ENCODE results near the gene DOCK1. TPM values are rescaled to one million over a fixed set of nuclear protein-coding genes. Genes with fewer than 3 reads are reported as not detected.

DOCK1 gene
- total RNA-seq, 4 donors from 2014 or later, result 60.6 to 136 (median 92.7) TPM

DNA sequence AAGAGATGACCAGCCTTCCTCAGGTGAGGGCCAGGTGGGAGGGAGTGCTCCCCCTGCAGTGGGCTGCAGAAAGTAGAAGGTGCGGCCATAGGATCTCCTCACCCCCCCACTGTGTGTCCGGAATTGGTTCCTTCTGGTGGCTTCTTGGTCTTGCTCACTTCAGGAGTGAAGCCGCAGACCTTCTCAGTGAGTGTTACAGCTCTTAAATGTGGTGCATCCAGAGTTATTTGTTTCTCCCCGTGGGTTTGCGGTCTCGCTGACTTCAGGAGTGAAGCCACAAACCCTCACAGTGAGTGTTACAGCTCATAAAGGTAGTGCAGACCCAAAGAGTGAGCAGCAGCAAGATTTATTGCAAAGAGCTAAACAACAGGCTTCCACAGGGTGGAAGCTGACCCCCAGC is 553.6 kb downstream of the DOCK1 start:
- H3K4me3 ChIP-seq, result no peak overlapping the region
- no peak overlapping the region for H3K27ac ChIP-seq
- DNase-seq (ENCODE audit: low spot score in 2 of 2), result no peak
- no peak for TF ChIP-seq POLR2A (IDR thresholded peaks at IDR 0.05)
- no peak for TF ChIP-seq POLR2AphosphoS5 (IDR thresholded peaks at IDR 0.05)
- no peak for TF ChIP-seq CTCF (IDR thresholded peaks at IDR 0.05)
- no peak for TF ChIP-seq EP300 (IDR thresholded peaks at IDR 0.05)
- H3K36me3 ChIP-seq, result no peaks in the 10 kb centered on the region
- H3K4me1 ChIP-seq, result no peaks in the 10 kb centered on the region
- no peaks in the 10 kb centered on the region for H3K27me3 ChIP-seq
- H3K9me3 ChIP-seq, result peaks cover 4% of the 10 kb centered on the region
- WGBS, result 90% methylated on average over 6 of the region's 6 CpGs

DNA sequence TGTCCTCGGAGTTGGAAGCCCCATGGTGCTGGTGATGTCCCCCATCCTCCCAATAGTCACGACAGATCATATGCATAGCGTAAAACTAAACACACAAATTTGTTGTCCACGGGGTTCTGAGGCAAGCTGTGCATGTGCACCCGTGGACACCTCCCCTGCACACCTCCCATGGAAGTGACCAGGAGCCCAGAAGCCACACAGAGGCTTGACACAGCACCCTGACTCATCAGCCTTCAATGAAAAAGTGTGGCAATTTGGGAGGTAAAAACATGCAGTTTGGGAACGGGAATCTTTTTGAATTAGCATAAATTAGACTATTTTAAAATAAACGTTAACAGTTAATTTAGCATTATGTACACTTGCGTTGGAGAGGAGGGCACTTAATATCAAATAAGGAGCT is 554.7 kb downstream of the DOCK1 start:
- Histone ChIP-seq H3K27ac (no peak overlapping the region), H3K36me3 (no peaks in the 10 kb centered on the region), H3K4me1 (no peaks in the 10 kb centered on the region), H3K9me3 (peaks cover 4% of the 10 kb centered on the region), H3K27me3 (peaks cover 2% of the 10 kb centered on the region), H3K4me3 (no peak overlapping the region)
- DNase-seq (ENCODE audit: low spot score in 2 of 2), result no peak
- no peak for TF ChIP-seq POLR2A (IDR thresholded peaks at IDR 0.05)
- 71% methylated on average over 8 of the region's 8 CpGs for WGBS

DNA sequence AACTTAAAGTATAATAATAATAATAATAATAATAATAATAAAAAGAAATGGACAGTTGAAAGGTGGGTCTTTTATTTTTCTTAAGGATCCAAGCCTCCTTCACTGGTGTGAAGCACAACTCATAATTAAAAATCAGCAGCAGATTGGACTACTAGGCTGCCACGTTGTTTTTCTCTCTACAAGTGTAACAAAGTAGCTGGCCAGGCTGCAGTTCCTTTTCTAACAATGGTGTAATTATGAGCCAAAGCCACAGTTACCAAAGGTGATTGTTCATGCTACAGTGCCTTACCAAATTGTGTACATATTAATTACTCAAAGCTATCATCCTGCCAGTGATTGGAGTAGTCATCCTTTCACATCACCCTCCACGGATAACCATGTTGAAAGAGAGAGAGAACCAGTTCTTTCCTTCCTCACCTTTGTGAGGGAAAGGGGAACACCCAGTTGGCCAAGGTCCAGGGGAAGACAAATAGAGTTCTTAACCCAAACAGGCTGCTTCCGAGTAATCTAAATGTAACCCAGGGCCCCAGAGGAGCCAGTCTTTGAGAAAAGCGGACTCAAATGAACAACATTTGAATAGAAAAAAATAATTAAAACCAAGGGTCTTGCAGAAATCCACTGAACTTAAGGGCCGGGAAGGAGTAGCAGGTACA is 557.5 kb downstream of the DOCK1 start:
- TF ChIP-seq POLR2A (IDR thresholded peaks at IDR 0.05) (no peak), CTCF (IDR thresholded peaks at IDR 0.05) (no peak), EP300 (IDR thresholded peaks at IDR 0.05) (no peak), POLR2AphosphoS5 (IDR thresholded peaks at IDR 0.05) (no peak)

DNA sequence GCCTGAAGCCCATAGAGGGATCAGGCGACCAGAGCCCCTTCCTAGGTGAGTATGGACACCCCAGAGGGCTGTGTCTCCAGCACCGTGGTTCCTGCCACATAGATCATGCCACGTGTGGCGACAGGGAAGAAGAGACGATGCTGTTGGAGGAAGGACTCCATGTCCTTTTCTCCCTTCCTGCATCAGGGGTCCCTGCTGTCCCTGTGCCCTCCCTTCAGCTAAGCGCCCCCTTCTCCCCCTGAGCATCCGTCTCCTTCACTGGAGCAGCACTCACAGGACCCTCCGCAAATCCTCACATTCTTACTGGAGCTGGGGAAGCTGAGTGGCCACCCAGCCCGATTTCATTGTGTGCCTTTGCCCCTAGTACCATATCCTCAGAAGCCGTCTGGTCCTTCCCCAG is 558.3 kb downstream of the DOCK1 start:
- DNase-seq (ENCODE audit: low spot score in 2 of 2), result no peak
- H3K27me3 ChIP-seq, result peaks cover 7% of the 10 kb centered on the region
- H3K36me3 ChIP-seq, result no peaks in the 10 kb centered on the region
- no peaks in the 10 kb centered on the region for H3K4me1 ChIP-seq
- peaks cover 4% of the 10 kb centered on the region for H3K9me3 ChIP-seq
- 87% methylated on average over 10 of the region's 10 CpGs for WGBS
- H3K27ac ChIP-seq, result no peak overlapping the region
- TF ChIP-seq CTCF (IDR thresholded peaks at IDR 0.05) (no peak), POLR2A (IDR thresholded peaks at IDR 0.05) (no peak), EP300 (IDR thresholded peaks at IDR 0.05) (no peak), POLR2AphosphoS5 (IDR thresholded peaks at IDR 0.05) (no peak)
- no peak overlapping the region for H3K4me3 ChIP-seq

More for the DNA sequence above, 557.5 kb downstream of the DOCK1 start:
- H3K4me3 ChIP-seq, result no peak overlapping the region
- DNase-seq (ENCODE audit: low spot score in 2 of 2), result no peak
- peaks cover 6% of the 10 kb centered on the region for H3K27me3 ChIP-seq
- H3K9me3 ChIP-seq, result peaks cover 4% of the 10 kb centered on the region
- 57% methylated on average over 5 of the region's 5 CpGs for WGBS
- no peak overlapping the region for H3K27ac ChIP-seq
- no peaks in the 10 kb centered on the region for H3K4me1 ChIP-seq
- no peaks in the 10 kb centered on the region for H3K36me3 ChIP-seq

- H3K4me3 ChIP-seq, result no peak overlapping the region
- H3K4me1 ChIP-seq, result no peaks in the 10 kb centered on the region
- peaks cover 4% of the 10 kb centered on the region for H3K9me3 ChIP-seq
- H3K36me3 ChIP-seq, result no peaks in the 10 kb centered on the region
- 79% methylated on average over 6 of the region's 6 CpGs for WGBS
- no peak for DNase-seq (ENCODE audit: low spot score in 2 of 2)
- H3K27ac ChIP-seq, result no peak overlapping the region
- no peak for TF ChIP-seq POLR2AphosphoS5 (IDR thresholded peaks at IDR 0.05)
- TF ChIP-seq CTCF (IDR thresholded peaks at IDR 0.05), result no peak
- peaks cover 7% of the 10 kb centered on the region for H3K27me3 ChIP-seq
Measured at GRCh38 chr10:127464561-127464960, 559.3 kb downstream of the DOCK1 start.

DNA sequence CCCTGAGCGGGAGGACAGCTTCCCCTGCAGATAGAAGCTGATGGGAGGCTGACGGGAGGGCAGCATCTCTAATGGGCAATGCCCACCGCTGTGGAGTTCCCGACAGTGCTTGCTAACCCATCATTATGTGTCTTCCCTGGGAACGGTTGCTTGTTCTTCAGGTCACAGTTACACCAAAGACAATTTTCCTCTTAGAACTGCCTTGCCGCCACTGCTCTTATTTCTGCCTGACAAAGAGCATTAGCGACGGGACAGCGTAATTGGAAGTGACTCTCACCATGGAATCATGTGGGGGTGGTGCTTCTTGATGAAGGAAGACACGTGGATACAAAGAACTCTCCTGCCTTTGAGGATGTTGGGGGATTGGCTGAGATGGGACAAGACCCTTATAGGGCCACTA is 562.6 kb downstream of the DOCK1 start:
- H3K27ac ChIP-seq, result no peak overlapping the region
- H3K9me3 ChIP-seq, result no peaks in the 10 kb centered on the region
- peaks cover 7% of the 10 kb centered on the region for H3K27me3 ChIP-seq
- DNase-seq (ENCODE audit: low spot score in 2 of 2), result no peak
- H3K36me3 ChIP-seq, result no peaks in the 10 kb centered on the region
- H3K4me3 ChIP-seq, result no peak overlapping the region
- WGBS, result 88% methylated on average over 10 of the region's 10 CpGs
- no peak for TF ChIP-seq POLR2A (IDR thresholded peaks at IDR 0.05)
- no peak for TF ChIP-seq POLR2AphosphoS5 (IDR thresholded peaks at IDR 0.05)
- no peak for TF ChIP-seq EP300 (IDR thresholded peaks at IDR 0.05)
- TF ChIP-seq CTCF (IDR thresholded peaks at IDR 0.05), result no peak
- H3K4me1 ChIP-seq, result no peaks in the 10 kb centered on the region
